ENCODE data around the gene METTL3. TPM values are rescaled to one million over a fixed set of nuclear protein-coding genes. Genes with fewer than 3 reads are reported as not detected.

Gene METTL3
- total and polyA plus RNA-seq, 2 of the 4 experiments (the other 2 are of a cell fraction), result 90.6 to 109 TPM

GRCh38 chr14:21449899-21450216, 61.3 kb downstream of the METTL3 start:
- H4K91ac ChIP-seq (ENCODE audit: insufficient read depth, low read depth, low read length), result no peak overlapping the region
- DNase-seq, result no peak
- CTCF ChIA-PET, result no interaction called here
- no peak overlapping the region for H3K4me3 ChIP-seq (ENCODE audit: insufficient read depth, low read depth, low read length)
- WGBS, 2 experiments (ENCODE audit: extremely low coverage in 2 of 2, insufficient read length in 1 of 2), result no CpG with 5 or more reads among the region's 1 CpG
- peaks cover 22 to 52% of the 10 kb centered on the region in 2 experiments for H3K79me1 ChIP-seq (ENCODE audit: low read depth in 1 of 2, low read length in 2 of 2)
- no peak overlapping the region for H3K56ac ChIP-seq (ENCODE audit: extremely low read depth, insufficient read depth, low read length)
- no peak overlapping the region for H3K23ac ChIP-seq (ENCODE audit: low read depth, low read length)
- dilution Hi-C loops (cut with HindIII; ENCODE audit: low sequenced_read_pairs, unreplicated experiment) (no loop called here), intact Hi-C loops (cut with micrococcal nuclease) (no loop called here), in situ Hi-C loops (cut with MboI; ENCODE audit: low sequenced_read_pairs) (no loop called here)
- TF ChIP-seq MXI1 (IDR thresholded peaks at IDR 0.05; ENCODE audit: borderline replicate concordance, low read depth, low read length) (no peak), ELK1 (IDR thresholded peaks at IDR 0.05; ENCODE audit: borderline replicate concordance, low read depth, low read length) (no peak), RAD21 (IDR thresholded peaks at IDR 0.05; ENCODE audit: low read length) (no peak), MAFK (IDR thresholded peaks at IDR 0.05; ENCODE audit: low read depth, low read length) (no peak), RCOR1 (IDR thresholded peaks at IDR 0.05; ENCODE audit: insufficient replicate concordance, low read length) (no peak), RFX5 (IDR thresholded peaks at IDR 0.05; ENCODE audit: low read depth, low read length) (no peak), CTCF (conservative IDR thresholded peaks at IDR 0.05; ENCODE audit: low read depth, low read length) (no peak)
- no peak overlapping the region for H2AK5ac ChIP-seq (ENCODE audit: low read depth, low read length)
- H3K4me1 ChIP-seq (ENCODE audit: control insufficient read depth, insufficient read depth, low read length), result no peaks in the 10 kb centered on the region; the same call in 1 of the 2 replicates
- H3K14ac ChIP-seq (replicated peaks; ENCODE audit: low read depth, low read length), result no peak overlapping the region
- no peaks in the 10 kb centered on the region for H3K36me3 ChIP-seq (ENCODE audit: control insufficient read depth, insufficient read depth, low read length)
- H2AK9ac ChIP-seq (replicated peaks; ENCODE audit: low read depth, low read length, poor library complexity), result no peak overlapping the region
- no peaks in the 10 kb centered on the region for H3K9me3 ChIP-seq (ENCODE audit: control insufficient read depth, insufficient read depth, low read length)
- no peak overlapping the region for H3K18ac ChIP-seq (ENCODE audit: low read depth, low read length)
- no peak overlapping the region for H4K8ac ChIP-seq (ENCODE audit: low read depth in 2 of 2, low read length in 2 of 2)
- H2BK20ac ChIP-seq (ENCODE audit: low read depth, low read length), result no peak overlapping the region
- no peak overlapping the region for H3K4ac ChIP-seq (ENCODE audit: low read depth, low read length)
- H3K27me3 ChIP-seq (ENCODE audit: control insufficient read depth, insufficient read depth, low read length), result no peaks in the 10 kb centered on the region
- H3K9ac ChIP-seq (ENCODE audit: low read depth, low read length), result no peak overlapping the region
- no TSS peak for BruUV-seq (replicated peaks)
- H2BK120ac ChIP-seq (ENCODE audit: low read depth, low read length), result no peak overlapping the region
- no peak overlapping the region for H2BK15ac ChIP-seq (ENCODE audit: low read depth, low read length)
- H2AFZ ChIP-seq (replicated peaks; ENCODE audit: low read length, poor library complexity), result no peak overlapping the region
- no peak overlapping the region for H3K27ac ChIP-seq (ENCODE audit: insufficient read depth, low read length)
- no peak overlapping the region for H3K4me2 ChIP-seq (ENCODE audit: low read depth, low read length)
- H4K5ac ChIP-seq (ENCODE audit: low read depth, low read length), result no peak overlapping the region
- no peak for ATAC-seq (ENCODE audit: low read depth)
- H4K20me1 ChIP-seq (ENCODE audit: insufficient read depth, low read length), result peaks cover 10% of the 10 kb centered on the region; the same call in 1 of the 2 replicates
- H3K9me1 ChIP-seq (ENCODE audit: insufficient read depth, low read length), result peaks cover 6% of the 10 kb centered on the region
- no peak overlapping the region for H2BK5ac ChIP-seq (ENCODE audit: low read depth, low read length, poor library complexity, severe bottlenecking)
- POLR2A ChIA-PET (ENCODE audit: unreplicated experiment), result interaction anchor here (1.4 kb wide), 1 partner anchor 13 kb away, joined by 3 read pairs; no protein-coding TSS in a partner anchor

Other genes starting within 250 kb of the METTL3 start
- gene HNRNPC, start 241.9 kb downstream of the METTL3 start, total RNA-seq (2012; rRNA removed), result 308 and 548 TPM in 2 replicates
- 366 and 615 TPM in 2 replicates for gene HNRNPC, start 241.9 kb downstream of the METTL3 start, polyA plus RNA-seq (2012; rRNA removed)
- gene RPGRIP1, start 231.3 kb downstream of the METTL3 start, total RNA-seq (2012; rRNA removed), result not detected in 2 replicates
- gene RPGRIP1, start 231.3 kb downstream of the METTL3 start, polyA plus RNA-seq (2012; rRNA removed), result not detected in 2 replicates
- gene SUPT16H, start 127.3 kb downstream of the METTL3 start, total RNA-seq (2012; rRNA removed), result 103 and 134 TPM in 2 replicates
- gene SUPT16H, start 127.3 kb downstream of the METTL3 start, polyA plus RNA-seq (2012; rRNA removed), result 38.5 and 50.6 TPM in 2 replicates
- gene CHD8, start 55.2 kb downstream of the METTL3 start, total RNA-seq (2012; rRNA removed), result 55.0 and 58.9 TPM in 2 replicates
- 32.1 and 32.4 TPM in 2 replicates for gene CHD8, start 55.2 kb downstream of the METTL3 start, polyA plus RNA-seq (2012; rRNA removed)
- 25.0 and 26.2 TPM in 2 replicates for gene RAB2B, start 34.4 kb downstream of the METTL3 start, total RNA-seq (2012; rRNA removed)
- 13.7 and 17.1 TPM in 2 replicates for gene RAB2B, start 34.4 kb downstream of the METTL3 start, polyA plus RNA-seq (2012; rRNA removed)
- gene TOX4, start 34.1 kb downstream of the METTL3 start, total RNA-seq (2012; rRNA removed), result 26.7 and 31.7 TPM in 2 replicates
- 56.6 and 71.8 TPM in 2 replicates for gene TOX4, start 34.1 kb downstream of the METTL3 start, polyA plus RNA-seq (2012; rRNA removed)
- gene SALL2, start 15.0 kb upstream of the METTL3 start, total RNA-seq (2012; rRNA removed), result 2.8 and 2.9 TPM in 2 replicates
- 10.1 and 12.6 TPM in 2 replicates for gene SALL2, start 15.0 kb upstream of the METTL3 start, polyA plus RNA-seq (2012; rRNA removed)
- gene OR10G3, start 68.7 kb upstream of the METTL3 start, total RNA-seq (2012; rRNA removed), result not detected in 2 replicates
- not detected in 2 replicates for gene OR10G3, start 68.7 kb upstream of the METTL3 start, polyA plus RNA-seq (2012; rRNA removed)
- not detected in 2 replicates for gene OR10G2, start 123.6 kb upstream of the METTL3 start, total RNA-seq (2012; rRNA removed)
- gene OR10G2, start 123.6 kb upstream of the METTL3 start, polyA plus RNA-seq (2012; rRNA removed), result not detected in 2 replicates
- not detected in 2 replicates for gene OR4E2, start 142.5 kb upstream of the METTL3 start, total RNA-seq (2012; rRNA removed)
- not detected in 2 replicates for gene OR4E2, start 142.5 kb upstream of the METTL3 start, polyA plus RNA-seq (2012; rRNA removed)
- not detected in 2 replicates for gene OR4E1, start 162.5 kb upstream of the METTL3 start, total RNA-seq (2012; rRNA removed)
- gene OR4E1, start 162.5 kb upstream of the METTL3 start, polyA plus RNA-seq (2012; rRNA removed), result not detected in 2 replicates